ENCODE results near the gene ADAMTS14. TPM values are rescaled to one million over a fixed set of nuclear protein-coding genes. Genes with fewer than 3 reads are reported as not detected.

The ADAMTS14 gene
- total and polyA plus RNA-seq, 5 donors from 2014 or later: not detected

DNA sequence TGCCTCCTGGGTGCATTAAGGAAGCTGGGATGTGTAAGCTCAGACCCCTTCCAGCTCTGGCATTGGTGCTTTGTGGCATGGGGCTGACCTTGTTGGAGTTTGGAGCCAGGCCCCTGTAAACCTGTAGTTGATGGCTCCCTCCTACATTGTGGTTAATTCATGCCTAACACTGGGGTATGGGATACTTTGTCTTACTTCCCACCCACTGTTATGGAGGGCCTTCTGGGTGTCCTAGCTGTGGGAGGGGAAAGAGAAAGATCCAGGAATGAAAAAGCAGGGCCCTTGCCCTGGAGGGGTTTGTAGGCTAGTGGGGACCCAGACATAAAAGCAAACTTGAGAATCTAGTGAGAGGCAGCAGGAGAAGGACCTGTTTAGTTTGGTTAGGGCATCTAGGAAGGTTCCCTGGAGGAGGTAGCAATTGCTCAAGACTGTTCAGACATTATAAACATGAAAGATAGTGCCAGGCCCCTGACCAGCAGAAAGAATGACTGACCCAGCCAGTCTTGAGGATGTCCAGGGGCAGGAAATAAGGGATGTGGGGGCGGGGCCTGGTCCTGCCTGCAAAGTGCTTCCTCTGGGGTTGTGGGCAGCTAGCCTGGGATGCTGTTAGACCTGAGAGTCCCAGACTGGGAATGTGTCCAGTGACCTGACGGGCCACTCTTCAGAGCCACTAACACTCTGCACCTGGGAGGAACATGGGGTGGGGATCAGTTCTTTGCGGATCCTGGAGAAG lies 6.6 kb downstream of the ADAMTS14 start:
- Mint-ChIP-seq H3K4me3 (no peak overlapping the region), H3K27me3 (peaks cover 20% of the 10 kb centered on the region), H3K4me1 (peaks cover 0 to 4% (median 0%) of the 10 kb centered on the region in 4 donors), H3K9me3 (no peaks in the 10 kb centered on the region), H3K36me3 (no peaks in the 10 kb centered on the region), H3K27ac (no peak overlapping the region)
- ATAC-seq (ENCODE audit: low read depth in 2 of 2) (no peak), DNase-seq (no peak)
- Histone ChIP-seq H3K4me1 (ENCODE audit: control insufficient read depth, insufficient read depth, low read length, poor library complexity, severe bottlenecking) (no peaks in the 10 kb centered on the region), H3K27ac (ENCODE audit: insufficient read depth, low read length, poor library complexity, severe bottlenecking) (no peak overlapping the region), H3K4me3 (ENCODE audit: low read depth, low read length) (no peak overlapping the region), H3K9me3 (ENCODE audit: control insufficient read depth in 2 of 2, low read length in 2 of 2) (no peaks in the 10 kb centered on the region), H3K27me3 (ENCODE audit: control insufficient read depth, insufficient read depth, low read length) (no peaks in the 10 kb centered on the region), H3K36me3 (ENCODE audit: control insufficient read depth, insufficient read depth, low read length) (no peaks in the 10 kb centered on the region)

DNA sequence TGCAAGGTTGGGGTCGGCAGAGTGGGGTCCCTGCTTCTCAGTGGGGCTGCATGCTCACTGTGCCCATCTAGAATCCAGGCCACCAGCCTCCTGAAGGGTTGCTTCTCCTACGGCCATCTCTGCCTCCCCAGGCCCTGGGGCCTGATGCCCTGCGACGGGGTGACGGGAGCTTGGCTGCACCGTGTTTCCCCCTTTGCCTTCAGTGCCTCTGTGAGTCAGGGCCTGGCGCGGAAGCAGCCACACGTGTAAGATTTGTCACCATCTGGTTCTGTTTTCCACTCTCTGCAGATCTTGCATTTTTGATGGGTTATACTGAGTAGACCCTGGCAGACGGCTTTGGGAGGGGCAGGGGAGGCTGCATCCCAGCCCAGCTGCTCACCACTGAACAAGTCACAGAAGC lies 7.2 kb downstream of the ADAMTS14 start:
- DNase-seq: no peak
- H3K9me3 Mint-ChIP-seq: no peaks in the 10 kb centered on the region
- H3K4me1 Mint-ChIP-seq: peaks cover 0 to 4% (median 0%) of the 10 kb centered on the region in 4 donors
- no peak for ATAC-seq (ENCODE audit: low read depth in 2 of 2)
- no peak overlapping the region for H3K4me3 ChIP-seq (ENCODE audit: low read depth, low read length)
- H3K36me3 ChIP-seq (ENCODE audit: control insufficient read depth, insufficient read depth, low read length): no peaks in the 10 kb centered on the region
- H3K4me1 ChIP-seq (ENCODE audit: control insufficient read depth, insufficient read depth, low read length, poor library complexity, severe bottlenecking): no peaks in the 10 kb centered on the region
- H3K27ac ChIP-seq (ENCODE audit: insufficient read depth, low read length, poor library complexity, severe bottlenecking): no peak overlapping the region
- peaks cover 14% of the 10 kb centered on the region for H3K27me3 Mint-ChIP-seq
- no peaks in the 10 kb centered on the region for H3K36me3 Mint-ChIP-seq
- H3K27ac Mint-ChIP-seq: no peak overlapping the region
- no peak overlapping the region for H3K4me3 Mint-ChIP-seq
- no peaks in the 10 kb centered on the region for H3K27me3 ChIP-seq (ENCODE audit: control insufficient read depth, insufficient read depth, low read length)
- H3K9me3 ChIP-seq (ENCODE audit: control insufficient read depth in 2 of 2, low read length in 2 of 2): no peaks in the 10 kb centered on the region

DNA sequence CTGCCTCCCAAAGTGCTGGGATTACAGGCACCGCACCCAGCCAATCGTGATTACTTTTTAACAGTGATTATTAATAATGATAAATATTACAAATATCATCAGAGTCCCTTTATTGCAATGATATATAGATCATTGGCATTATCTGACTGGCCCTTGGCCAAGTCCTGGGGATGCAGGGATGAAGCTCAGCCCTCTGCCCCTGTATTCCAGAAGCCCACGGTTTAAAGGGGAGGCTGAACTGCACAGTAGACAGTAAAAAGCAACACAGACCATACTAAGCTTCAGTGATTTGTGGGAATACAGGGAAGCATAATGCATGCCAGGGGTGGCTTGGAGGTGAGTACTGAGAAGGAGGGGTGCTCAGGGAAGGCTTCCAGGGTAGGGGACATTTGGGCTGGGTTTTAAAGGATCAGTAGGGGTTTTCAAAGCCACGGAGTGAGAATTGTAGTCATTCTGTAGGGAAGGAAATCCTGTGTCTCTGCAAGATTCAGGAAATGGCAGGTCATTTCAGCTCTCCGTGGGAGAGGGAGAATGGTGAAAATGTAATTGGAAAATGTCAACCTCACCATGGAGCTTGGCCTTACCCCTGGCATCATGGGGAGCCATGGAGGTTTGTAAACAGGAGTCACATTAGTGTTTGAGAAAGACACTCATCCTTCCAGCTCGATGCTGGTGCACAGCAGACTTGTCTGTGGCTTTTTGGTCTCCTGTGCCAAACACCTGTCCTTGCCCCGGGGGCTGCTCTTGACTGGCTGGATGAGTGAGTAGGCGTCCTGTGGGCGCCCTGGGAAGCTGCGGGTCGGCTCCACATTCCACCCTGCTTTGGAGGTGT lies 8.8 kb downstream of the ADAMTS14 start:
- no peaks in the 10 kb centered on the region for H3K9me3 ChIP-seq (ENCODE audit: control insufficient read depth in 2 of 2, low read length in 2 of 2)
- H3K4me3 ChIP-seq (ENCODE audit: low read depth, low read length): no peak overlapping the region
- DNase-seq: no peak
- peaks cover 0 to 4% (median 0%) of the 10 kb centered on the region in 4 donors for H3K4me1 Mint-ChIP-seq
- H3K27ac ChIP-seq (ENCODE audit: insufficient read depth, low read length, poor library complexity, severe bottlenecking): no peak overlapping the region
- no peaks in the 10 kb centered on the region for H3K4me1 ChIP-seq (ENCODE audit: control insufficient read depth, insufficient read depth, low read length, poor library complexity, severe bottlenecking)
- H3K36me3 Mint-ChIP-seq: no peaks in the 10 kb centered on the region
- no peak overlapping the region for H3K4me3 Mint-ChIP-seq
- no peak overlapping the region for H3K27ac Mint-ChIP-seq
- H3K27me3 ChIP-seq (ENCODE audit: control insufficient read depth, insufficient read depth, low read length): no peaks in the 10 kb centered on the region
- ATAC-seq (ENCODE audit: low read depth in 2 of 2): no peak
- H3K36me3 ChIP-seq (ENCODE audit: control insufficient read depth, insufficient read depth, low read length): no peaks in the 10 kb centered on the region
- H3K27me3 Mint-ChIP-seq: peaks cover 1% of the 10 kb centered on the region
- no peaks in the 10 kb centered on the region for H3K9me3 Mint-ChIP-seq

DNA sequence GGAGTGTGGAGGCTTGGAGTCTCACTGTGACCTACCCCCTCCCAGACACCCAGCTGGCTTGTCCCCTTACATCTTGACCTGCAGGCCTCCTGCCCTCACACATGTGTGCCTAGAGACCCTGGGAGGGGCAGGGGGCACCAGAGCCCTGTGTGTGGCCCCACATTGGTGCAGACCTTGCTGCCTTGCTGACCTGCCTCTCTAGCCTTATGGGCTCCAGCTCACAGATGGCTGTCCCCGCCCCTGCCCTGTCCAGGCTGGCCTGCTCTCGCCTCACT lies 9.4 kb downstream of the ADAMTS14 start:
- DNase-seq (no peak), ATAC-seq (ENCODE audit: low read depth in 2 of 2) (no peak)
- no peaks in the 10 kb centered on the region for H3K9me3 ChIP-seq (ENCODE audit: control insufficient read depth in 2 of 2, low read length in 2 of 2)
- Mint-ChIP-seq H3K9me3 (no peaks in the 10 kb centered on the region), H3K36me3 (no peaks in the 10 kb centered on the region), H3K4me3 (no peak overlapping the region), H3K27me3 (no peaks in the 10 kb centered on the region), H3K4me1 (peaks cover 0 to 4% (median 0%) of the 10 kb centered on the region in 4 donors), H3K27ac (no peak overlapping the region)
- H3K36me3 ChIP-seq (ENCODE audit: control insufficient read depth, insufficient read depth, low read length): no peaks in the 10 kb centered on the region
- H3K27ac ChIP-seq (ENCODE audit: insufficient read depth, low read length, poor library complexity, severe bottlenecking): no peak overlapping the region
- H3K27me3 ChIP-seq (ENCODE audit: control insufficient read depth, insufficient read depth, low read length): no peaks in the 10 kb centered on the region
- no peak overlapping the region for H3K4me3 ChIP-seq (ENCODE audit: low read depth, low read length)
- H3K4me1 ChIP-seq (ENCODE audit: control insufficient read depth, insufficient read depth, low read length, poor library complexity, severe bottlenecking): no peaks in the 10 kb centered on the region

DNA sequence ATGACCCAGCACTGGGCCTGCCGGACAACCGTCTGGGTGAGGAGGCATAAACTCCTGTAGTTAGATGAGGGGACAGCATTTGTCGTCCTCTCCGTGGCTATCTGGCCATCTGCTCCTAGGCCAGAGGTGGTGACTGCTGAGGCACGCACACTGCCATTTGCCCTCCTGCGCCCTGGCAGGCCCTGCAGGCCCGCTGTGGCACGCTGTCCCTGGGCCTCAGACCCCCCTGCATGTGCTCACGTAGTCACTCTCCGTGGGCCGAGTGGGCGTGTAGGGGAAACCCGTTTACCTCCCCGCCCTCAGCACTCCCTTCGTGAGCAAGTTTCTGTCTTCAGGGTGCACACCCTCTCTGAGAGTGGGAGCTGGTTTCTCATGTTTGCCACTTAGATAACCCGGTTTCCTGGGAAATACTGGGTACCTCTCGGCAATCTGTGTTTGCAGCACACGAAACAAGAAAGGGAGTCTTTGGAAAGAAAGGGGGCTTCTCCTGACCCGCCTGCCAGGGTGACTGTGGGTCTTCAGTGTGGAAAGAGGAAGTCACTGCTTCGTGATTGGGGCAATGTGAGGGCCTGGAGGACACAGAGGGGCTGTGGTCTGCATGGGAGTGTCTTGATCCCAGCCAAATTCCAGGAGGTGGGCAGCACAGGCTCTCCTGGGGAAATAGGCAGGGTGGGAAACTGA lies 10.8 kb downstream of the ADAMTS14 start:
- Histone ChIP-seq H3K36me3 (ENCODE audit: control insufficient read depth, insufficient read depth, low read length) (no peaks in the 10 kb centered on the region), H3K4me3 (ENCODE audit: low read depth, low read length) (no peak overlapping the region), H3K9me3 (ENCODE audit: control insufficient read depth in 2 of 2, low read length in 2 of 2) (no peaks in the 10 kb centered on the region), H3K4me1 (ENCODE audit: control insufficient read depth, insufficient read depth, low read length, poor library complexity, severe bottlenecking) (no peaks in the 10 kb centered on the region), H3K27ac (ENCODE audit: insufficient read depth, low read length, poor library complexity, severe bottlenecking) (no peak overlapping the region), H3K27me3 (ENCODE audit: control insufficient read depth, insufficient read depth, low read length) (no peaks in the 10 kb centered on the region)
- Mint-ChIP-seq H3K27ac (no peak overlapping the region), H3K4me1 (no peaks in the 10 kb centered on the region), H3K4me3 (no peak overlapping the region), H3K27me3 (no peaks in the 10 kb centered on the region), H3K36me3 (no peaks in the 10 kb centered on the region), H3K9me3 (no peaks in the 10 kb centered on the region)
- ATAC-seq (ENCODE audit: low read depth in 2 of 2): no peak
- DNase-seq: no peak

DNA sequence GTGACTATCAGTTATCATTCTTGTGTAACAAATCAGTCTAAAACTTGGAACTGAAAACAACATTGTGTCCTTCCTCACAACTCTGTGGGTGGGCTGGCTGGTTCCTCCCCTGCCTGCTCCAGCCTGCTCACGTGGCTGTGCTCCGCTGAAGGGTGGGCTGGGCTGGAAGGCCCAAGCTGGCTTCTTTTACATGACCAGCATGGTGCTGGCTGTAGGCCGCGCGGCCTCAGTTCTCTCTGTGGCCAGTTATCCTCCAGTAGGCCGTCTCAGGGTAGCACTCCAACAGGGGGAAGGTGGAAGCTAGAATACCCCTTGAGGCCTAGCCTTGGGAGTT lies 11.3 kb downstream of the ADAMTS14 start:
- no peaks in the 10 kb centered on the region for H3K36me3 Mint-ChIP-seq
- no peak overlapping the region for H3K4me3 Mint-ChIP-seq
- no peaks in the 10 kb centered on the region for H3K9me3 ChIP-seq (ENCODE audit: control insufficient read depth in 2 of 2, low read length in 2 of 2)
- ATAC-seq (ENCODE audit: low read depth in 2 of 2) (no peak), DNase-seq (no peak)
- no peak overlapping the region for H3K27ac Mint-ChIP-seq
- H3K4me1 ChIP-seq (ENCODE audit: control insufficient read depth, insufficient read depth, low read length, poor library complexity, severe bottlenecking): no peaks in the 10 kb centered on the region
- H3K9me3 Mint-ChIP-seq: no peaks in the 10 kb centered on the region
- H3K4me3 ChIP-seq (ENCODE audit: low read depth, low read length): no peak overlapping the region
- H3K27ac ChIP-seq (ENCODE audit: insufficient read depth, low read length, poor library complexity, severe bottlenecking): no peak overlapping the region
- no peaks in the 10 kb centered on the region for H3K4me1 Mint-ChIP-seq
- H3K36me3 ChIP-seq (ENCODE audit: control insufficient read depth, insufficient read depth, low read length): no peaks in the 10 kb centered on the region
- H3K27me3 Mint-ChIP-seq: no peaks in the 10 kb centered on the region
- no peaks in the 10 kb centered on the region for H3K27me3 ChIP-seq (ENCODE audit: control insufficient read depth, insufficient read depth, low read length)

DNA sequence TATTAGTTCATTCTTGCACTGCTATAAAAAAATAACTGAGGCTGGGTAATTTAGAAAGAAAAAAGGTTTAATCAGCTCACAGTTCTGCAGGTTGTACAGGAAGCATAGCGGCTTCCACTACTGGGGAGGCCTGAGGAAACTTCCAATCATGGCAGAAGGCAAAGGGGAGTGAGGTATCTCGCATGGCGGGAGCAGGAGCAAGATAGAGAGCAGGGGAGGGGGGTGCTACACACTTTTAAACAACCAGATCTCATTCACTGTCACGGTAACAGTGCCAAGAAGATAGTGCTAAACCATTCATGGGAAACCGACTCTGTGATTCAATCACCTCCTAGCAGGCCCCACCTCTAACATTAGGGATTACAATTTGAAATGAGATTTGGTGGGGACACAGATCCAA lies 11.6 kb downstream of the ADAMTS14 start:
- Histone ChIP-seq H3K27me3 (ENCODE audit: control insufficient read depth, insufficient read depth, low read length) (no peaks in the 10 kb centered on the region), H3K36me3 (ENCODE audit: control insufficient read depth, insufficient read depth, low read length) (no peaks in the 10 kb centered on the region), H3K27ac (ENCODE audit: insufficient read depth, low read length, poor library complexity, severe bottlenecking) (no peak overlapping the region), H3K4me3 (ENCODE audit: low read depth, low read length) (no peak overlapping the region), H3K9me3 (ENCODE audit: control insufficient read depth in 2 of 2, low read length in 2 of 2) (no peaks in the 10 kb centered on the region), H3K4me1 (ENCODE audit: control insufficient read depth, insufficient read depth, low read length, poor library complexity, severe bottlenecking) (no peaks in the 10 kb centered on the region)
- Mint-ChIP-seq H3K36me3 (no peaks in the 10 kb centered on the region), H3K4me1 (no peaks in the 10 kb centered on the region), H3K27ac (no peak overlapping the region), H3K9me3 (no peaks in the 10 kb centered on the region), H3K4me3 (no peak overlapping the region), H3K27me3 (no peaks in the 10 kb centered on the region)
- DNase-seq (no peak), ATAC-seq (ENCODE audit: low read depth in 2 of 2) (no peak)

All from CD4-positive, CD25-positive, alpha-beta regulatory T cell (primary cell).